Endothelial cell of umbilical vein (primary cell): ENCODE results near the gene MBD6. TPM values are rescaled to one million over a fixed set of nuclear protein-coding genes. Genes with fewer than 3 reads are reported as not detected.

Source experiments
- BruUV-seq: library from RNA; stranded (reverse); fragments of 400-500 nt; replicated peaks from 2 replicates; lab custom pipeline; 2021; lab: Mats Ljungman, UMichigan
- CTCF ChIA-PET: fragments of 300-600, 350-600 bp; sonication (Branson Sonifier 250); formaldehyde crosslinking; loops from one replicate; lab custom pipeline; 2021; ENCODE audit warnings: antibody characterized with exemption, inconsistent platforms; lab: Charles Lee
- POLR2A ChIA-PET: fragments of 300-600, 350-600 bp; sonication (Branson Sonifier 250); formaldehyde crosslinking; loops from one replicate; lab custom pipeline; 2021; ENCODE audit warnings: antibody characterized with exemption, inconsistent platforms; lab: Charles Lee
- DNase-seq: peaks from one replicate; pipeline ENCODE4 v3.0.0-alpha.2; 2011; ENCODE audit warnings: low read depth, low spot score
- FAIRE-seq: peaks from 2 replicates; lab custom pipeline; 2011; peaks lifted over from hg19 to GRCh38; lab: Jason Lieb, UNC
- H2AFZ ChIP-seq: 2 replicates; pipeline ENCODE4 v1.6.0; 2012; ENCODE audit warnings: low read depth, low read length, control low read depth, inconsistent platforms
- H3K27ac ChIP-seq: 2 replicates; pipeline ENCODE4 v1.5.1; 2011; ENCODE audit warnings: low read depth, mild to moderate bottlenecking, control low read depth, low read length, moderate library complexity; ENCODE audit not compliant: insufficient read depth
- H3K27me3 ChIP-seq, 2 experiments: 2 replicates each; pipeline versions ENCODE4 v1.6.0 to v1.6.1; 2011; ENCODE audit warnings: low read length in 2 of 2, mixed read lengths in 1 of 2; ENCODE audit not compliant: control insufficient read depth in 2 of 2, insufficient read depth in 2 of 2
- H3K36me3 ChIP-seq, 2 experiments: 2 replicates in 1 of 2; 3 replicates in 1 of 2; pipeline ENCODE4 v1.5.1; 2011; ENCODE audit warnings: low read length in 2 of 2, mild to moderate bottlenecking in 1 of 2, moderate library complexity in 1 of 2; ENCODE audit not compliant: control insufficient read depth in 2 of 2, insufficient read depth in 2 of 2; ENCODE audit errors: extremely low read depth in 1 of 2
- H3K4me1 ChIP-seq: 3 replicates; pipeline ENCODE4 v1.5.1; 2011; ENCODE audit warnings: mild to moderate bottlenecking, low read length; ENCODE audit not compliant: control insufficient read depth, insufficient read depth; ENCODE audit errors: extremely low read depth
- H3K4me2 ChIP-seq: 2 replicates; pipeline ENCODE4 v1.6.1; 2011; ENCODE audit warnings: low read length, control low read depth, mixed read lengths; ENCODE audit not compliant: insufficient read depth
- H3K4me3 ChIP-seq, 3 experiments: fragments of 200-600 bp in 1 of 3; sonication (generic), shearing (Covaris generic) in 1 of 3; replicated peaks in 1 of 3; 2 replicates each; pipeline ENCODE4 v1.5.1; 2011 to 2016; ENCODE audit warnings: control low read depth in 3 of 3, low read length in 3 of 3, mild to moderate bottlenecking in 2 of 3, inconsistent platforms in 1 of 3, low read depth in 1 of 3, moderate library complexity in 1 of 3; ENCODE audit not compliant: insufficient read depth in 1 of 3
- H3K79me2 ChIP-seq: 2 replicates; pipeline ENCODE4 v1.6.0; 2012; ENCODE audit warnings: low read length, inconsistent platforms; ENCODE audit not compliant: control insufficient read depth, insufficient read depth
- H3K9ac ChIP-seq: replicated peaks from 2 replicates; pipeline ENCODE3; 2011; ENCODE audit warnings: low read length, control low read depth; ENCODE audit not compliant: insufficient read depth; ENCODE audit errors: extremely low read depth
- H3K9me1 ChIP-seq: replicated peaks from 3 replicates; pipeline ENCODE4 v1.6.0; 2011; ENCODE audit warnings: mild to moderate bottlenecking, low read length; ENCODE audit not compliant: control insufficient read depth, insufficient read depth; ENCODE audit errors: extremely low read depth
- H3K9me3 ChIP-seq: replicated peaks from 2 replicates; pipeline ENCODE4 v1.5.1; 2012; ENCODE audit warnings: low read length, inconsistent platforms; ENCODE audit not compliant: control insufficient read depth, insufficient read depth
- H4K20me1 ChIP-seq: replicated peaks from 2 replicates; pipeline ENCODE3; 2011; ENCODE audit warnings: mild to moderate bottlenecking, low read length; ENCODE audit not compliant: control insufficient read depth, insufficient read depth; ENCODE audit errors: extremely low read depth
- EZH2 ChIP-seq: IDR thresholded peaks from 2 replicates; pipeline ENCODE4 v1.6.1; 2012; ENCODE audit warnings: borderline replicate concordance, low read depth, mild to moderate bottlenecking, moderate library complexity, low read length, inconsistent platforms; ENCODE audit not compliant: severe bottlenecking
- FOS ChIP-seq: IDR thresholded peaks from 2 replicates; pipeline ENCODE4 v1.6.1; 2011; ENCODE audit warnings: mild to moderate bottlenecking, low read length, moderate library complexity, borderline replicate concordance; ENCODE audit not compliant: insufficient read depth
- GATA2 ChIP-seq: IDR thresholded peaks from 2 replicates; pipeline ENCODE4 v1.7.0; 2011; ENCODE audit warnings: low read depth, mild to moderate bottlenecking, moderate library complexity, mixed read lengths, low read length; ENCODE audit not compliant: insufficient read length, insufficient read depth
- JUN ChIP-seq: IDR thresholded peaks from 2 replicates; pipeline ENCODE4 v1.6.1; 2011; ENCODE audit warnings: borderline replicate concordance, low read depth; ENCODE audit not compliant: insufficient read length, insufficient read depth
- MYC ChIP-seq: IDR thresholded peaks from one replicate; pipeline ENCODE4 v1.6.1; 2011; ENCODE audit warnings: mild to moderate bottlenecking, low read depth, low read length
- POLR2A ChIP-seq: IDR thresholded peaks from 2 replicates; pipeline ENCODE4 v1.6.1; 2012; ENCODE audit warnings: low read depth, mild to moderate bottlenecking, control low read depth, low read length
- POLR2AphosphoS5 ChIP-seq: IDR thresholded peaks from 2 replicates; pipeline ENCODE4 v1.6.1; 2012; ENCODE audit warnings: low read depth, mild to moderate bottlenecking, control low read depth, low read length, moderate library complexity; ENCODE audit not compliant: insufficient read depth
- dilution Hi-C: fragments of 300-500 bp; cut with MboI; formaldehyde crosslinking; loops from one replicate; pipeline ENCODE4 v1.15.0; 2019; ENCODE audit warnings: low sequenced_read_pairs; ENCODE audit not compliant: extremely low pct_ligation_motif_present
- intact Hi-C: fragments of 100-400 bp; cut with micrococcal nuclease; formaldehyde crosslinking; loops from one replicate; pipeline ENCODE4 v1.10.0; 2022
- polyA plus RNA-seq, 4 experiments: library from polyadenylated mRNA; depleted of rRNA in 3 of 4; stranded (reverse) in 3 of 4; unstranded in 1 of 4; fragments of >200 nt; gene quantifications; 2 replicates each; pipeline versions ENCODE4 v1.2.1 to v1.2.3, GENCODE V29; 2011 to 2012; ENCODE audit warnings: missing spikeins in 1 of 4
- total RNA-seq: library from RNA; stranded (reverse); gene quantifications from 2 replicates; pipeline ENCODE4 v1.2.3, GENCODE V29; 2021
- TF ChIP-seq, protein P1 (sequence below), 2 donors: IDR thresholded peaks; 1 replicate in 1 of 2; 2 replicates in 1 of 2; pipeline ENCODE4 v1.5.1; 2011; ENCODE audit warnings: low read length in 2 of 2, mild to moderate bottlenecking in 2 of 2, moderate library complexity in 2 of 2, control low read depth in 1 of 2, inconsistent platforms in 1 of 2, low read depth in 1 of 2; ENCODE audit not compliant: insufficient read depth in 1 of 2; ENCODE audit errors: extremely low read depth in 1 of 2
- TF ChIP-seq, protein P2 (sequence below): IDR thresholded peaks from 2 replicates; pipeline ENCODE4 v1.6.1; 2011; ENCODE audit not compliant: insufficient read depth, insufficient read length

MBD6 gene
- total and polyA plus RNA-seq, 2 donors (not counting 3 experiments of a cell fraction or from before 2014, with no cell fraction given), result 10.6 to 95.2 TPM

DNA sequence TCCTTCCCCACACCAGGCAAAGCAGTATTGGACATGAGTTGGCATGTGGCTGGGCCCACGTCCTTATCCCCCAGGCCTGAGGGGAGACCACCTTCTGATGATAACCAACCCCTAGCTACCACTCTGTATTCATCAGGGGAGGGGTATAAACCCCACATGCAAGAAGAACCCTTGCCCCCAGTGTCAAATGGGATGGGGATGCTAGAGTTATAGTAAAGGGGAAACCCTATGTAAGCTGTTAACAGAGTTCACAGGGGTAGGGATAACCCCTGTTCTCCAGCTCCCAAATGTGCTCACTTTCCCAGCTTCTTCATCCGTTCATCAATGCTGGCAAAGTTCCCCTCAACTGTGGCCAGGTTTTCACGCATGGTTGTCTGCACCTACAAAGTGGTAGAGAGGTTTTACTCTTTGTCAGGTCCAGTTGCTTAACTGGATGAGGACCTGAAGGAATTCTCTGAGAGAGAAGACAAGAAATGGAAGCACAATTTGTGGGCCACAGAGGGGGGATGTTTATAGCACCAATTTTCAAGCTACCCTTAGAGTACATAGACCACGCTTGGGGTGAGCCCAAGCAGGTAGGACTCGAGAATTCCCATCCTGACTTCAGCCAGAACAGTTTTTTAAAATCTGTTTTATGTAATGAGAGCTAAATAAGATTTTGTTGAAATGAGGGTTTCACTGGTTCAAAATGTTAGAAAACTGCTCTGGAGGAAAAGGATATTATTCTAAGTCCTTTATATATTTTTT lies 7.9 kb downstream of the MBD6 start:
- dilution Hi-C loops (no loop called here), intact Hi-C loops (no loop called here)
- Histone ChIP-seq H3K4me1 (no peaks in the 10 kb centered on the region), H3K4me2 (no peak overlapping the region), H3K9me1 (no peaks in the 10 kb centered on the region), H3K27me3 (no peaks in the 10 kb centered on the region), H4K20me1 (no peaks in the 10 kb centered on the region), H3K27ac (no peak overlapping the region), H3K9me3 (no peaks in the 10 kb centered on the region), H3K36me3 (peaks cover 34 to 65% of the 10 kb centered on the region in 2 experiments), H3K4me3 (no peak overlapping the region), H2AFZ (no peak overlapping the region), H3K79me2 (no peaks in the 10 kb centered on the region), H3K9ac (no peak overlapping the region)
- BruUV-seq, result no TSS peak
- TF ChIP-seq FOS, result no peak
- FAIRE-seq (no peak), DNase-seq (no peak)
- POLR2A ChIA-PET, result no interaction called here
- CTCF ChIA-PET, result no interaction called here

DNA sequence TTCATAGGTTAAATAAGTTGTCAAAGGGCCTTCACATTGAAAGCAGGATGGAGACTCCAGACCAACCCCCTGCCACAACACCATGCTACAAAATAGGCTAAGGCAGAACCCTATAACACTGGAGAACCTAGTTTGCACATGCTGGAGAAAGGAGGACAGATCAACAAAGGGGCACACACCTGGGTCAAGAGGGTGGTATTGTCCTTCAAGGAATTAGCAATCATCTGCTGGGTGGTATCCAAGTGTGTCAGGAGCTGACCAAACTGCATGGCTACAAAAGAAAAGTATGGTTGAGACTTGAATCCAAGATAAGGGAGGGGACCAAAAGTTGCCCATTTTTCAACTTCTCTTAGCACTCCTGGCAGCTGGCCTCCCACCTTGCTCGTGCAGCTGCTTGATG lies 9.2 kb downstream of the MBD6 start:
- ChIA-PET CTCF (no interaction called here), POLR2A (no interaction called here)
- H3K4me2 ChIP-seq, result no peak overlapping the region
- DNase-seq, result no peak
- H3K4me1 ChIP-seq, result no peaks in the 10 kb centered on the region
- no peaks in the 10 kb centered on the region for H3K9me3 ChIP-seq
- H3K4me3 ChIP-seq, result no peak overlapping the region
- peaks cover 34 to 57% of the 10 kb centered on the region in 2 experiments for H3K36me3 ChIP-seq
- no TSS peak for BruUV-seq
- no peak for FAIRE-seq
- H3K27ac ChIP-seq, result no peak overlapping the region
- no peaks in the 10 kb centered on the region for H3K9me1 ChIP-seq
- TF ChIP-seq, protein P1, sequence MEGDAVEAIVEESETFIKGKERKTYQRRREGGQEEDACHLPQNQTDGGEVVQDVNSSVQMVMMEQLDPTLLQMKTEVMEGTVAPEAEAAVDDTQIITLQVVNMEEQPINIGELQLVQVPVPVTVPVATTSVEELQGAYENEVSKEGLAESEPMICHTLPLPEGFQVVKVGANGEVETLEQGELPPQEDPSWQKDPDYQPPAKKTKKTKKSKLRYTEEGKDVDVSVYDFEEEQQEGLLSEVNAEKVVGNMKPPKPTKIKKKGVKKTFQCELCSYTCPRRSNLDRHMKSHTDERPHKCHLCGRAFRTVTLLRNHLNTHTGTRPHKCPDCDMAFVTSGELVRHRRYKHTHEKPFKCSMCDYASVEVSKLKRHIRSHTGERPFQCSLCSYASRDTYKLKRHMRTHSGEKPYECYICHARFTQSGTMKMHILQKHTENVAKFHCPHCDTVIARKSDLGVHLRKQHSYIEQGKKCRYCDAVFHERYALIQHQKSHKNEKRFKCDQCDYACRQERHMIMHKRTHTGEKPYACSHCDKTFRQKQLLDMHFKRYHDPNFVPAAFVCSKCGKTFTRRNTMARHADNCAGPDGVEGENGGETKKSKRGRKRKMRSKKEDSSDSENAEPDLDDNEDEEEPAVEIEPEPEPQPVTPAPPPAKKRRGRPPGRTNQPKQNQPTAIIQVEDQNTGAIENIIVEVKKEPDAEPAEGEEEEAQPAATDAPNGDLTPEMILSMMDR (IDR thresholded peaks at IDR 0.05; ENCODE audit: extremely low read depth in 1 of 2, insufficient read depth in 1 of 2, low read depth in 1 of 2, low read length in 2 of 2), result no peak
- TF ChIP-seq, protein P2, sequence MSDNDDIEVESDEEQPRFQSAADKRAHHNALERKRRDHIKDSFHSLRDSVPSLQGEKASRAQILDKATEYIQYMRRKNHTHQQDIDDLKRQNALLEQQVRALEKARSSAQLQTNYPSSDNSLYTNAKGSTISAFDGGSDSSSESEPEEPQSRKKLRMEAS, result no peak
- TF ChIP-seq MYC, result no peak
- no peak for TF ChIP-seq EZH2
- no peak for TF ChIP-seq JUN
- TF ChIP-seq POLR2AphosphoS5, result no peak
- no peak for TF ChIP-seq POLR2A
- TF ChIP-seq FOS, result no peak
- TF ChIP-seq GATA2, result no peak
- no peak overlapping the region for H2AFZ ChIP-seq
- no peaks in the 10 kb centered on the region for H3K79me2 ChIP-seq
- H3K27me3 ChIP-seq, result no peaks in the 10 kb centered on the region
- no peaks in the 10 kb centered on the region for H4K20me1 ChIP-seq
- no peak overlapping the region for H3K9ac ChIP-seq
- intact Hi-C loops (no loop called here), dilution Hi-C loops (no loop called here)
